Colonic mucosa (tissue), 4 donors: ENCODE results near the gene ATP1B2. TPM values are rescaled to one million over a fixed set of nuclear protein-coding genes. Genes with fewer than 3 reads are reported as not detected.

Source experiments
- DNase-seq: peaks from one replicate; pipeline ENCODE4 v3.0.0-alpha.2; 2020
- H3K27ac ChIP-seq: fragments of 200-600 bp; one replicate; pipeline ENCODE4 v1.8.0; 2021
- H3K27me3 ChIP-seq: fragments of 200-600 bp; one replicate; pipeline ENCODE4 v1.8.0; 2021
- H3K36me3 ChIP-seq: fragments of 200-600 bp; one replicate; pipeline ENCODE4 v1.8.0; 2021
- H3K4me1 ChIP-seq: fragments of 200-600 bp; one replicate; pipeline ENCODE4 v1.8.0; 2021; ENCODE audit warnings: mild to moderate bottlenecking
- H3K4me3 ChIP-seq: fragments of 200-600 bp; one replicate; pipeline ENCODE4 v1.8.0; 2021
- H3K9ac ChIP-seq, 2 donors: one replicate each; pipeline ENCODE4 v1.7.0; 2013; ENCODE audit warnings: control low read depth in 2 of 2, low read depth in 2 of 2, low read length in 2 of 2
- H3K9me3 ChIP-seq: fragments of 200-600 bp; one replicate; pipeline ENCODE4 v1.8.0; 2021
- intact Hi-C: fragments of 100-400 bp; cut with DNase I; formaldehyde crosslinking; loops from one replicate; pipeline ENCODE4 v1.14.1; 2022
- total RNA-seq, 2 donors: library from RNA; stranded (reverse); fragmentation: NEBNext Ultra II Directional in 1 of 2; extraction: Animal tissue kit (Norgen Biotek cat#: 25700) in 1 of 2; gene quantifications; one replicate each; pipeline ENCODE4 v1.2.1, GENCODE V29; 2021
- TF ChIP-seq, protein P1 (sequence below): fragments of 200-600 bp; IDR thresholded peaks from one replicate; pipeline ENCODE4 v1.8.0; 2022; ENCODE audit warnings: antibody characterized with exemption, mild to moderate bottlenecking
- donor health status: healthy.
- donor health status: DM: no; HTN: no; CAD: no.
- donor health status: DM: no; HTN: no; CAD: no.

Gene ATP1B2
- total RNA-seq, 2 donors from 2014 or later = 0.54 to 1.4 TPM

DNA sequence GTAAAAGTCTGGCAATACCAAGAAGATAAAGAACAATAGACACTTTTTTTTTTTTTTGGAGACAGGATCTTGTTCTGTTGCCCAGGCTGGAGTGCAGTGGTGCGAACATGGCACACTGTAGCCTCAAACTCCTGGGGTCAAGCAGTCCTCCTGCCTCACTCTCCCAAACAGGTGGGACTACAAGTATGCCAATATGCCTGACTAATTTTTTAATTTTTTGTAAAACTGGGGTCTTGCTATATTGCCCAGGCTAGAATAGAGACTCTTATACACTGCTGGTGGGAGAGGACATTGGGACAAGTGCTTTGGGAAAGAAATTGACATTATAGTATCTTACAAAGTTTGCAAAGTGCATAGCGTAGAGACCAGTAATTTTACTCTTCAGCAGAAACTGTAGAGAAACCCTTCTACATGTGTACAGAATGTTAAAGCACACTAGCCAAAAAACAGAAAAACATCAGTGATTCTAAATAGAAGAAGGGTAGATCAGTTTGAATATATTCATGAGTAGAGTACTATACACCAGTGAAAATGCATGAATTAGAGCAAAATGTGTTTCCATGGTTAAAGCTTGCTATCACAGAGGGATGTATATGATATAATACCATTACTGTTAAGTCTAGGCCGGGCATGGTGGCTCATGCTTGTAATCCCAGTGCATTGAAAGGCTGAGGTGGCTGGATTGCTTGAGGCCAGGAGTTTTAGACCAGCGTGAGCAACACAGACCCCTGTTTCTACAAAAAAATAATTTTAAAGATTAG lies 47.3 kb downstream of the ATP1B2 start:
- H3K9ac ChIP-seq = no peak overlapping the region
- no peaks in the 10 kb centered on the region for H3K36me3 ChIP-seq
- TF ChIP-seq, protein P1, sequence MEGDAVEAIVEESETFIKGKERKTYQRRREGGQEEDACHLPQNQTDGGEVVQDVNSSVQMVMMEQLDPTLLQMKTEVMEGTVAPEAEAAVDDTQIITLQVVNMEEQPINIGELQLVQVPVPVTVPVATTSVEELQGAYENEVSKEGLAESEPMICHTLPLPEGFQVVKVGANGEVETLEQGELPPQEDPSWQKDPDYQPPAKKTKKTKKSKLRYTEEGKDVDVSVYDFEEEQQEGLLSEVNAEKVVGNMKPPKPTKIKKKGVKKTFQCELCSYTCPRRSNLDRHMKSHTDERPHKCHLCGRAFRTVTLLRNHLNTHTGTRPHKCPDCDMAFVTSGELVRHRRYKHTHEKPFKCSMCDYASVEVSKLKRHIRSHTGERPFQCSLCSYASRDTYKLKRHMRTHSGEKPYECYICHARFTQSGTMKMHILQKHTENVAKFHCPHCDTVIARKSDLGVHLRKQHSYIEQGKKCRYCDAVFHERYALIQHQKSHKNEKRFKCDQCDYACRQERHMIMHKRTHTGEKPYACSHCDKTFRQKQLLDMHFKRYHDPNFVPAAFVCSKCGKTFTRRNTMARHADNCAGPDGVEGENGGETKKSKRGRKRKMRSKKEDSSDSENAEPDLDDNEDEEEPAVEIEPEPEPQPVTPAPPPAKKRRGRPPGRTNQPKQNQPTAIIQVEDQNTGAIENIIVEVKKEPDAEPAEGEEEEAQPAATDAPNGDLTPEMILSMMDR = no peak
- no peak for DNase-seq
- H3K27ac ChIP-seq = no peak overlapping the region
- no peaks in the 10 kb centered on the region for H3K4me1 ChIP-seq
- H3K4me3 ChIP-seq = no peak overlapping the region
- H3K27me3 ChIP-seq = no peaks in the 10 kb centered on the region
- no peaks in the 10 kb centered on the region for H3K9me3 ChIP-seq
- intact Hi-C loops = no loop called here

DNA sequence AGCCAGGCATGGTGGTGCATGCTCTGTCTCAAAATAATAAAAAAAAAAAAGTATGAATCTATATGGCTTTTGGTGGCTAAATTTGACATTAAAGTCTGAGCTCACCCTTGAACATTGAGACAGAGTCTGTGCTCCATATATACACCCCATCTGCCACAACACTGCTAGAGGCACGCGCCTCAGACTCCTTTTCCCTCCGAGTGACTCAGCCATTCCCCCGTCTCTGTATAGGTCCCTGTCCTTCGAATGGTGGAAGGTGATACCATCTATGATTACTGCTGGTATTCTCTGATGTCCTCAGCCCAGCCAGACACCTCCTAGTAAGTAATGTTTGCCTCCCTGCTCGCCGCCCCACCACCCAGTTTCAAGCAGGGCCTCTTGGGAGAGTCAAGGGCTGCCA lies 49.8 kb downstream of the ATP1B2 start:
- H3K36me3 ChIP-seq = no peaks in the 10 kb centered on the region
- H3K27me3 ChIP-seq = peaks cover 13% of the 10 kb centered on the region
- H3K4me3 ChIP-seq = no peak overlapping the region
- TF ChIP-seq, protein P1 = no peak
- intact Hi-C loops = no loop called here
- H3K4me1 ChIP-seq = no peaks in the 10 kb centered on the region
- no peak overlapping the region for H3K27ac ChIP-seq
- no peaks in the 10 kb centered on the region for H3K9me3 ChIP-seq
- DNase-seq = no peak
- no peak overlapping the region for H3K9ac ChIP-seq

DNA sequence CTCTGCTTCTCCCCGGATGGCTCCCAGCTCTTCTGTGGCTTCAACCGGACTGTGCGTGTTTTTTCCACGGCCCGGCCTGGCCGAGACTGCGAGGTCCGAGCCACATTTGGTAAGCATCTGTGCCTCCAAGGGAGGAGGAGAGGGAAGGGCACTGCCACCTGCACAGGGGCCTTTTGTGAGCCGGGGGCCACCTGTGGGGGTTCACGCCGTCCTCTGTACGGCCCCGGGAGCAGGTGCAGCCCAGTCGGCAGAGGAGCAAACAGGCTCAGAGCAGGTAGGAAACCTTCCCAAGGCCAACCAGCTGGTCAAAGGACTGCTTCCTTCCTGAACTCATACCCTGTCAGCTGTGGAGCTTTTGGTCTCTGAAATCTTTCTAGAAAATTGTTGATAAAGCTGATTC lies 51.0 kb downstream of the ATP1B2 start:
- intact Hi-C loops = no loop called here

DNA sequence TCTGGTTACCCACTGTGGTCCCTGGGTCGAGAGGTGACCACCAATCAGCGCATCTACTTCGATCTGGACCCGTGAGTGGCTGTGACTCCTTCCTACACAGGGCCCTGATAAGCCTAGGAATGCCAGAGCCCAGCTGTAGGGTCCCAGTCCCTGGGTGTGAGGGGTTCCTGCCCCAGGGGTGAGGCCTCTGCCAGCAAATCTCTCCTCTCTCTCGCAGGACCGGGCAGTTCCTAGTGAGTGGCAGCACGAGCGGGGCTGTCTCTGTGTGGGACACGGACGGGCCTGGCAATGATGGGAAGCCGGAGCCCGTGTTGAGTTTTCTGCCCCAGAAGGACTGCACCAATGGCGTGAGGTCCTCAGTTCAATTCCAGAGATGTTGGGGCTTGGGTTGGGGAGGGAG lies 52.0 kb downstream of the ATP1B2 start:
- Histone ChIP-seq H3K27me3 (peaks cover 18% of the 10 kb centered on the region), H3K36me3 (no peaks in the 10 kb centered on the region), H3K4me1 (no peaks in the 10 kb centered on the region), H3K9ac (no peak overlapping the region), H3K27ac (no peak overlapping the region), H3K9me3 (no peaks in the 10 kb centered on the region), H3K4me3 (no peak overlapping the region)
- TF ChIP-seq, protein P1 = no peak
- intact Hi-C loops = no loop called here
- DNase-seq = no peak

More for the DNA sequence above, 51.0 kb downstream of the ATP1B2 start:
- peaks cover 18% of the 10 kb centered on the region for H3K27me3 ChIP-seq
- H3K27ac ChIP-seq = no peak overlapping the region
- no peaks in the 10 kb centered on the region for H3K36me3 ChIP-seq
- no peaks in the 10 kb centered on the region for H3K4me1 ChIP-seq
- H3K9me3 ChIP-seq = no peaks in the 10 kb centered on the region
- no peak for DNase-seq
- TF ChIP-seq, protein P1 = no peak
- no peak overlapping the region for H3K4me3 ChIP-seq
- no peak overlapping the region for H3K9ac ChIP-seq

DNA sequence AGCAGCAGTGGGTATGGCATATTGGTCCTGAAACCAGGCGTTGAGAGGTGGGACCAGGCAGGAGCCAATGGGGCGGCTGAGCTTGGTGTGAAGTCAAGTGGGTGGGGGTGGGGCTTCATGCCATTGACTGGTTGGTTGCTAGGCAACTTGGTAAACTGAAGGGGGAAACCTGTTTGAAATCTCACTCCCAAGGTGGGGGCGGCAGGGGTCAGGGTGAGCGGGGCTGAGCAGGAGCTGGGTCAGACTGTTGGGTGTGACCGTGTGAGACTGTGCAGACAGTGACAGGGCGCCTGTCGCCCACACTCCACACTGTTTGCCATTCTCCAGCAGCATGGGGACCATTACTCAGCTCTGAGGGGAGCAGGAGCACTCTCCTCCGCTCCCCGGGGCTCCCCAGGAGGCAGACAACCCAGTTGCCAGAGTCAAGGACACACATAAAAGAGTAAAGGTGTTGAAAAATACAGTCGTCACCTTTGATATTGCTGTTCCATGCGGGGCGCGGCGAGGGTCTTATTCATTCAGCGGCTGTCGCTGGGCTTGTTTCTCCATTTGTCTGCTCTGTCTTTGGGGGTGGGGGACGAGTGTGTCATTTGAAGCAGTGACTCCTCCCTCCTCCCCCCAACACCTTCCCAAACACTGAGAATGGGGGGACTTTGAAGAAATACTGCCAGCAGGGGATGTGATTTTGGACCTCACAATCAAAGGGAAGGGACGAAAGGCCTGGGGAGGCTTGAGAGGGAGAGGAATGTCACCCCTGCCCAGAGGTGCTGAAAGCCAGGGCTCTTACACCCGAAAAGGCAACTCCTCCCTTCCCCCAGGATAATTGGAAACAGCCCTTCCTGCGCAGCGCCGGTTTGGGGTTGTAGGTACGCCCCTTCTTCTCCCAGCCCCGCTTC lies 53.1 kb downstream of the ATP1B2 start:
- no peak overlapping the region for H3K27ac ChIP-seq
- H3K4me1 ChIP-seq = no peaks in the 10 kb centered on the region
- no peaks in the 10 kb centered on the region for H3K36me3 ChIP-seq
- H3K4me3 ChIP-seq = no peak overlapping the region
- DNase-seq = no peak
- TF ChIP-seq, protein P1 = no peak
- no peaks in the 10 kb centered on the region for H3K9me3 ChIP-seq
- no peak overlapping the region for H3K9ac ChIP-seq
- intact Hi-C loops = no loop called here
- H3K27me3 ChIP-seq = peaks cover 18% of the 10 kb centered on the region
